Vagina (tissue), 2 donors: ENCODE results near the gene FAM114A2. TPM values are rescaled to one million over a fixed set of nuclear protein-coding genes. Genes with fewer than 3 reads are reported as not detected.
"Not testable (repeated sequence)": the region's sequence is repeated elsewhere in the genome, so short reads cannot be mapped to it uniquely, and the experiment has no call there.

Source experiments
- DNase-seq, 2 donors: peaks; one replicate each; pipeline ENCODE4 v3.0.0-alpha.2; 2017; ENCODE audit errors: extremely low spot score in 2 of 2
- H3K27ac ChIP-seq: fragments of 200-600 bp; sonication (generic); one replicate; pipeline ENCODE4 v1.5.1; 2019
- H3K27me3 ChIP-seq: fragments of 200-600 bp; sonication (generic); one replicate; pipeline ENCODE4 v1.5.1; 2019
- H3K36me3 ChIP-seq, 2 donors: fragments of 200-600 bp; sonication (generic); one replicate each; pipeline ENCODE4 v1.5.1; 2017 to 2019
- H3K4me1 ChIP-seq: fragments of 200-600 bp; sonication (generic); one replicate; pipeline ENCODE4 v1.5.1; 2019
- H3K4me3 ChIP-seq, 2 donors: fragments of 200-600 bp; sonication (generic); 1 replicate in 1 of 2; 2 replicates in 1 of 2; pipeline ENCODE4 v1.5.1; 2016 to 2019
- H3K9me3 ChIP-seq: fragments of 200-600 bp; sonication (generic); one replicate; pipeline ENCODE4 v1.5.1; 2019
- POLR2A ChIP-seq, 2 donors: fragments of 450-650 bp; IDR thresholded peaks; one replicate each; pipeline ENCODE4 v1.6.1; 2017; ENCODE audit warnings: antibody characterized with exemption in 2 of 2, mild to moderate bottlenecking in 2 of 2, moderate library complexity in 2 of 2
- POLR2AphosphoS5 ChIP-seq, 2 donors: sonication (generic); formaldehyde crosslinking; IDR thresholded peaks; one replicate each; pipeline ENCODE4 v1.9.0; 2017; ENCODE audit warnings: antibody characterized with exemption in 2 of 2, mild to moderate bottlenecking in 2 of 2, low read depth in 1 of 2; ENCODE audit not compliant: insufficient read depth in 1 of 2
- intact Hi-C: fragments of 100-400 bp; cut with DNase I; formaldehyde crosslinking; loops from one replicate; pipeline ENCODE4 v1.15.1; 2023
- total RNA-seq: library from RNA; depleted of rRNA; stranded (reverse); fragments of >200 nt; gene quantifications from one replicate; pipeline ENCODE4 v1.2.3, GENCODE V29; 2016
- TF ChIP-seq, protein P1 (sequence below), 3 experiments: fragments of 450-650 bp in 2 of 3; fragments of 200-600 bp in 1 of 3; sonication (generic) in 1 of 3; IDR thresholded peaks; one replicate each; pipeline ENCODE4 v1.5.1; 2017 to 2019; ENCODE audit warnings: antibody characterized with exemption in 3 of 3, mild to moderate bottlenecking in 2 of 3, moderate library complexity in 2 of 3

Gene FAM114A2
- total RNA-seq, 1 donor from 2014 or later, result 20.4 TPM

DNA sequence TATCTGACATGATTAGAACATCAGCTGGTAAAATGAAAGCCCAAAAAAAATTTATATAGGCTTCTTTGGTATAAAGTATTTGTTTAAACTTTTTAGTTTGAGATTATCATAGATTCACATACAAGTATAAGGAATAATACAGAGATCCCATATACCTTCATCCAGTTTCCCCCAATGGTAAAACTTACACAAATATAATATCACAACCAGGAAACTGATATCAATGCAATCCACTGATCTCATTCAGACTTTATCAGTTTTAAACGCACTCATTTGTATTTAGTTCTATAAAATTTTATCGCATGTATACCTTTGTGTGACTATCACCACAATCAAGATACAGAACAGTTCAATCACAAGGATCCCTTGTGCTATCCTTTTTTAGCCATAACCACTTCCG lies 3.8 kb downstream of the FAM114A2 start:
- no peak for DNase-seq
- no peak overlapping the region for H3K4me3 ChIP-seq
- TF ChIP-seq POLR2A (IDR thresholded peaks at IDR 0.05) (no peak), POLR2AphosphoS5 (IDR thresholded peaks at IDR 0.05; ENCODE audit: insufficient read depth in 1 of 2, low read depth in 1 of 2) (no peak)
- TF ChIP-seq, protein P1, sequence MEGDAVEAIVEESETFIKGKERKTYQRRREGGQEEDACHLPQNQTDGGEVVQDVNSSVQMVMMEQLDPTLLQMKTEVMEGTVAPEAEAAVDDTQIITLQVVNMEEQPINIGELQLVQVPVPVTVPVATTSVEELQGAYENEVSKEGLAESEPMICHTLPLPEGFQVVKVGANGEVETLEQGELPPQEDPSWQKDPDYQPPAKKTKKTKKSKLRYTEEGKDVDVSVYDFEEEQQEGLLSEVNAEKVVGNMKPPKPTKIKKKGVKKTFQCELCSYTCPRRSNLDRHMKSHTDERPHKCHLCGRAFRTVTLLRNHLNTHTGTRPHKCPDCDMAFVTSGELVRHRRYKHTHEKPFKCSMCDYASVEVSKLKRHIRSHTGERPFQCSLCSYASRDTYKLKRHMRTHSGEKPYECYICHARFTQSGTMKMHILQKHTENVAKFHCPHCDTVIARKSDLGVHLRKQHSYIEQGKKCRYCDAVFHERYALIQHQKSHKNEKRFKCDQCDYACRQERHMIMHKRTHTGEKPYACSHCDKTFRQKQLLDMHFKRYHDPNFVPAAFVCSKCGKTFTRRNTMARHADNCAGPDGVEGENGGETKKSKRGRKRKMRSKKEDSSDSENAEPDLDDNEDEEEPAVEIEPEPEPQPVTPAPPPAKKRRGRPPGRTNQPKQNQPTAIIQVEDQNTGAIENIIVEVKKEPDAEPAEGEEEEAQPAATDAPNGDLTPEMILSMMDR (IDR thresholded peaks at IDR 0.05), result no peak
- no peaks in the 10 kb centered on the region for H3K27me3 ChIP-seq
- no peaks in the 10 kb centered on the region for H3K36me3 ChIP-seq
- peaks cover 19% of the 10 kb centered on the region for H3K4me1 ChIP-seq
- intact Hi-C loops, result no loop called here
- no peak overlapping the region for H3K27ac ChIP-seq
- no peaks in the 10 kb centered on the region for H3K9me3 ChIP-seq

DNA sequence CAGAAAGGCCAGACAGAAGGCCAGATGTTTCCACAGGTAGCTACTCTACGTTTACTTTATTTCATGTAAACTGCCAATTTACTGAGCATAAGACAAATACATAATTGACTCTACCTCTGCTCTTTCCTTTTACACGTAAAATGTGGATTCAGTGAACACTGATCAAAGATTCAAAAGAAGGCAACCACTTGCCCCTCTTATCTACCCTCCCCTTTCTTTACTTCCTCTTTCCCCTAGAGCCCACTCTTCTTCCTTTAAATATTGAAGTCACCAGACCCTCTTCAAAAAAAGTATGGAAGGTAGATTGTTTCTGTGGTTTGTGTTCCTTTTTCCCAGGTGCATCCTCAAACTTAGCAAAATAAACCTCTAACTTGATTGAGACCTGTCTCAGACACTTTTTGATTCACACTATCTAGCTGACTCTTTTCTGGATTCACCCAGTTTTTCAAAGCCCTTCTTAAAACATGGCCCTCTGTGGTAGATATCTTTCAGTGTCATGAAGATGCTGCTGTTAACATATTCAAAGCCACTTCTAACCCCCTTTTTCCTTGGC lies 6.7 kb downstream of the FAM114A2 start:
- no peak overlapping the region for H3K27ac ChIP-seq
- no peaks in the 10 kb centered on the region for H3K27me3 ChIP-seq
- DNase-seq, result no peak
- H3K9me3 ChIP-seq, result no peaks in the 10 kb centered on the region
- intact Hi-C loops, result no loop called here
- H3K4me1 ChIP-seq, result no peaks in the 10 kb centered on the region
- H3K36me3 ChIP-seq, result peaks cover 0 to 11% of the 10 kb centered on the region in 2 donors
- TF ChIP-seq POLR2AphosphoS5 (IDR thresholded peaks at IDR 0.05; ENCODE audit: insufficient read depth in 1 of 2, low read depth in 1 of 2) (no peak), POLR2A (IDR thresholded peaks at IDR 0.05) (no peak)
- TF ChIP-seq, protein P1 (IDR thresholded peaks at IDR 0.05), result no peak
- H3K4me3 ChIP-seq, result no peak overlapping the region

DNA sequence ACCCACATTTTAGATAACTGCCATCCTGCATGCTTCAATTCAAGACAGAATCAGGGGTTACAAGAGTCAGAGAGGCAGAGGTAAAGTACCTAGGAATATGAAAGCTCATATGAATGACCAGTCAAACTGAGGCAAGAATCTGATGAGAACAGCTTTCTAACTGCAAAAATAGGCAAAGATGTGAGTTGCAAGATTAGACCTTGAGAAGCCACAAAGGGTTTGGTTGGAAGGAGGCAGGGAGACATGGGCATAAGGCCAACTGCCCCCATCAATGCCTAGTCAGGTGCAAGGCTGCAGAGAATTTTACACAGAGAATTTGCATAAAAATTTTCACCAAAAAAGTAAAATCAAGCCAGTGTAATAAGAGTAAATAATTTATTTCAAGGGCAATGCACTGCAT lies 12.8 kb downstream of the FAM114A2 start:
- H3K27me3 ChIP-seq, result no peaks in the 10 kb centered on the region
- H3K4me3 ChIP-seq, result no peak overlapping the region
- intact Hi-C loops, result no loop called here
- TF ChIP-seq POLR2AphosphoS5 (IDR thresholded peaks at IDR 0.05; ENCODE audit: insufficient read depth in 1 of 2, low read depth in 1 of 2) (no peak), POLR2A (IDR thresholded peaks at IDR 0.05) (no peak)
- TF ChIP-seq, protein P1 (IDR thresholded peaks at IDR 0.05), result no peak
- H3K9me3 ChIP-seq, result no peaks in the 10 kb centered on the region
- DNase-seq, result no peak
- H3K27ac ChIP-seq, result no peak overlapping the region
- no peaks in the 10 kb centered on the region for H3K4me1 ChIP-seq
- H3K36me3 ChIP-seq, result peaks cover 0 to 34% of the 10 kb centered on the region in 2 donors

- H3K27ac ChIP-seq, DNase-seq, H3K4me3 ChIP-seq, H3K4me1 ChIP-seq, H3K9me3 ChIP-seq, H3K27me3 ChIP-seq, intact Hi-C loops: not testable (repeated sequence)
- peaks cover 0 to 21% of the 10 kb centered on the region in 2 donors for H3K36me3 ChIP-seq
These were observed 19.8 kb downstream of the FAM114A2 start for GRCh38 chr5:154018919-154019318.

- intact Hi-C loops, result no loop called here
- Histone ChIP-seq H3K9me3 (no peaks in the 10 kb centered on the region), H3K36me3 (peaks cover 0 to 20% of the 10 kb centered on the region in 2 donors), H3K4me3 (no peak overlapping the region), H3K27me3 (no peaks in the 10 kb centered on the region), H3K4me1 (no peaks in the 10 kb centered on the region), H3K27ac (no peak overlapping the region)
- TF ChIP-seq POLR2AphosphoS5 (IDR thresholded peaks at IDR 0.05; ENCODE audit: insufficient read depth in 1 of 2, low read depth in 1 of 2), result no peak
- no peak for TF ChIP-seq POLR2A (IDR thresholded peaks at IDR 0.05)
- TF ChIP-seq, protein P1 (IDR thresholded peaks at IDR 0.05), result no peak
- no peak for DNase-seq
These were observed 23.5 kb downstream of the FAM114A2 start for GRCh38 chr5:154015071-154015693.
